Activated naive CD8-positive, alpha-beta T cell (primary cell): ENCODE data around the gene ZNF567.
"Not testable (repeated sequence)": the region's sequence is repeated elsewhere in the genome, so short reads cannot be mapped to it uniquely, and the experiment has no call there.

Experiments
- H3K27ac Mint-ChIP-seq: one replicate; pipeline ENCODE4 v1.8.0; 2021; ENCODE audit warnings: mixed read lengths
- H3K27me3 Mint-ChIP-seq: one replicate; pipeline ENCODE4 v1.8.0; 2021; ENCODE audit warnings: mixed read lengths
- H3K36me3 Mint-ChIP-seq: one replicate; pipeline ENCODE4 v1.8.0; 2021; ENCODE audit warnings: mixed read lengths
- H3K4me1 Mint-ChIP-seq: one replicate; pipeline ENCODE4 v1.8.0; 2021; ENCODE audit warnings: low read depth, mixed read lengths
- H3K4me3 Mint-ChIP-seq: one replicate; pipeline ENCODE4 v1.8.0; 2021; ENCODE audit warnings: mild to moderate bottlenecking, mixed read lengths
- H3K9me3 Mint-ChIP-seq: one replicate; pipeline ENCODE4 v1.8.0; 2021; ENCODE audit warnings: low read depth, mixed read lengths

ZNF567 gene

GRCh38 chr19:36719687-36720556, 32.5 kb downstream of the ZNF567 start:
- Mint-ChIP-seq H3K4me3 (peak overlapping the region; percentile 10), H3K9me3 (peaks cover 35% of the 10 kb centered on the region), H3K27me3 (no peaks in the 10 kb centered on the region), H3K36me3 (peaks cover 56% of the 10 kb centered on the region), H3K4me1 (no peaks in the 10 kb centered on the region), H3K27ac (no peak overlapping the region)

DNA sequence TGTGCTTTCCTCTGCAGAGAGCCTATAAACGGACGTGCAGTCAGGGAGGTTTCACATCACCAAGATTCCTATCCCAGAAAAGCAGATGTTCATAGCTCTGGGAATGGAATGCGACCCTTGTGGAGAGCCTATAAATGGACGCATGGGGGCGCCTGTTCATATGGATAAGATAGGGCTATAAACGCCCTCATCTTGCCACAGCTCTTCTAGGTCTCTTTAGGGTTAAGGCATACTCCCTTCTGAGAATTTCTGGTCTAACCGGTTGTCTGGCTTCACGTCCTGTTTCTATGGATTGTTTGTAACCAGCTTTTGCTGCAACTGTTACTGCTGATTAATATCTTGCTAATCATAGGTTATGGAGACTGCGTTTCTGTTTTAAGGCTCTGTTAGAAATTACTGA, 48.8 kb downstream of the ZNF567 start:
- not testable (repeated sequence) for H3K4me1 Mint-ChIP-seq, H3K4me3 Mint-ChIP-seq, H3K27me3 Mint-ChIP-seq, H3K27ac Mint-ChIP-seq
- Mint-ChIP-seq H3K36me3 (peaks cover 61% of the 10 kb centered on the region), H3K9me3 (peaks cover 49% of the 10 kb centered on the region)

GRCh38 chr19:36745870-36746269, 58.5 kb downstream of the ZNF567 start:
- no peaks in the 10 kb centered on the region for H3K27me3 Mint-ChIP-seq
- no peak overlapping the region for H3K27ac Mint-ChIP-seq
- H3K36me3 Mint-ChIP-seq: peaks cover 51% of the 10 kb centered on the region
- no peak overlapping the region for H3K4me3 Mint-ChIP-seq
- H3K9me3 Mint-ChIP-seq: peaks cover 26% of the 10 kb centered on the region
- H3K4me1 Mint-ChIP-seq: no peaks in the 10 kb centered on the region

GRCh38 chr19:36747750-36748149, 60.3 kb downstream of the ZNF567 start:
- no peaks in the 10 kb centered on the region for H3K4me1 Mint-ChIP-seq
- no peak overlapping the region for H3K4me3 Mint-ChIP-seq
- H3K36me3 Mint-ChIP-seq: peaks cover 58% of the 10 kb centered on the region
- H3K27ac Mint-ChIP-seq: no peak overlapping the region
- H3K27me3 Mint-ChIP-seq: no peaks in the 10 kb centered on the region
- H3K9me3 Mint-ChIP-seq: peaks cover 31% of the 10 kb centered on the region

DNA sequence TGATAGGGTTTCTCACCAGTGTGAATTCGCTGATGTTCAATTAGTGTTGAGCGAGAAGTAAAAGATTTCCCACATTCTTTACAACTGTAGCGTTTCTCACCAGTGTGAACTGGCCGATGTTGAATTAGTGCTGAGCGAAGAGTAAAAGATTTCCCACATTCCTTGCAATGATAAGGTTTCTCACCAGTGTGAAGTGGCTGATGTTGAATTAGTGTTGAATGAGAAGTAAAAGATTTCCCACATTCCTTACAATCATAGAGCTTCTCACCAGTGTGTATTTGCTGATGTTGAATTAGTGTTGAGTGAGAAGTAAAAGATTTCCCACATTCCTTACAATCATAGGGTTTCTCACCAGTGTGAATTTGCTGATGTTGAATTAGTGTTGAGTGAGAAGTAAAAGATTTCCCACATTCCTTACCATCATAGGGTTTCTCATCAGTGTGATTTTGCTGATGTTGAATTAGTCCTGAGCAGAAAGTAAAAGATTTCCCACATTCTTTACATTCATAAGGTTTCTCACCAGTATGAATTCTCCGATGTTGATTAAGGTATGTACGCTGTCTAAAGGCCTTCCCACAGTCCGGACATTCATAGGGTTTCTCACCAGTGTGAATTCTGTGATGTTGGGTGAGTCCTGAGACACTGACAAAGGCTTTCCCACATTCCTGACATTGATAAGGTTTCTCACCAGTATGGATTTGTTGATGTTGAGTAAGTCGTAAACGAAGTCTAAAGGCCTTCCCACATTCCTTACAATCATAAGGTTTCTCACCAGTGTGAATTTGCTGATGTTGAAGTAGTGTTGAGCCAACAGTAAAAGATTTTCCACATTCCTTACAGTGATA, 61.2 kb downstream of the ZNF567 start:
- Mint-ChIP-seq H3K4me3 (no peak overlapping the region), H3K27ac (no peak overlapping the region), H3K27me3 (no peaks in the 10 kb centered on the region), H3K4me1 (no peaks in the 10 kb centered on the region), H3K36me3 (peaks cover 60% of the 10 kb centered on the region), H3K9me3 (peaks cover 31% of the 10 kb centered on the region)

DNA sequence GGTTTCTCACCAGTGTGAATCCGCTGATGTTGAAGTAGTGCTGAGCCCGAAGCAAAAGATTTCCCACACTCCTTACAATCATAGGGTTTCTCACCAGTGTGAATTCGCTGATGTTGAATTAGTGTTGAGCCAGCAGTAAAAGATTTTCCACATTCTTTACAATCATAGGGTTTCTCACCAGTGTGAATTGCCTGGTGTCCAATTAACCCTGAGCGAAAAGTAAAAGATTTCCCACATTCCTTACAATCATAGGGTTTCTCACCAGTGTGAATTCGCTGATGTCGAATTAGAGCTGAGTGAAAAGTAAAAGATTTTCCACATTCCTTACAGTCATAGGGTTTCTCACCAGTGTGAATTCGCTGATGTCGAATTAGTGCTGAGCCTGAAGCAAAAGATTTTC, 62.2 kb downstream of the ZNF567 start:
- Mint-ChIP-seq H3K36me3 (peaks cover 67% of the 10 kb centered on the region), H3K9me3 (peaks cover 31% of the 10 kb centered on the region)
- not testable (repeated sequence) for H3K27ac Mint-ChIP-seq, H3K4me1 Mint-ChIP-seq, H3K27me3 Mint-ChIP-seq, H3K4me3 Mint-ChIP-seq

- H3K4me3 Mint-ChIP-seq: no peak overlapping the region
- peaks cover 31% of the 10 kb centered on the region for H3K9me3 Mint-ChIP-seq
- no peaks in the 10 kb centered on the region for H3K27me3 Mint-ChIP-seq
- peaks cover 69% of the 10 kb centered on the region for H3K36me3 Mint-ChIP-seq
- no peak overlapping the region for H3K27ac Mint-ChIP-seq
- H3K4me1 Mint-ChIP-seq: no peaks in the 10 kb centered on the region
These were observed 62.8 kb downstream of the ZNF567 start for GRCh38 chr19:36750066-36750691.
